Measurements from ENCODE around the gene WBP1. TPM values are rescaled to one million over a fixed set of nuclear protein-coding genes. Genes with fewer than 3 reads are reported as not detected.

WBP1 gene
- total and polyA plus RNA-seq, 4 donors: 39.5 to 65.0 (median 56.3) TPM

- no peak for ATAC-seq (ENCODE audit: insufficient read depth, low FRiP score)
- TF ChIP-seq CTCF (IDR thresholded peaks at IDR 0.05; ENCODE audit: control extremely low read depth, extremely low read depth): no peak
- Histone ChIP-seq H3K27ac (ENCODE audit: low read depth in 1 of 2, low read length in 1 of 2) (no peak overlapping the region), H3K9me3 (ENCODE audit: control insufficient read depth in 4 of 4, insufficient read depth in 3 of 4, low read length in 3 of 4) (no peaks in the 10 kb centered on the region), H3K9ac (ENCODE audit: insufficient read depth in 1 of 2, low read length in 2 of 2) (no peak overlapping the region), H3K36me3 (ENCODE audit: control insufficient read depth in 4 of 4, insufficient read depth in 4 of 4, low read length in 4 of 4) (no peaks in the 10 kb centered on the region), H3K4me1 (ENCODE audit: control insufficient read depth in 5 of 5, insufficient read depth in 5 of 5, low read length in 5 of 5) (peaks cover 0 to 24% (median 0%) of the 10 kb centered on the region in 5 donors), H3K27me3 (ENCODE audit: control insufficient read depth in 3 of 3, insufficient read depth in 3 of 3, low read length in 2 of 3) (no peaks in the 10 kb centered on the region), H3K4me3 (no peak overlapping the region)
- no peak for DNase-seq
- 84 to 86% methylated on average over 3 of the region's 3 CpGs for WGBS, 2 donors
Measured at GRCh38 chr2:74417197-74417596, 41.0 kb upstream of the WBP1 start.

- Histone ChIP-seq H3K9me3 (ENCODE audit: control insufficient read depth in 4 of 4, insufficient read depth in 3 of 4, low read length in 3 of 4) (no peaks in the 10 kb centered on the region), H3K9ac (ENCODE audit: insufficient read depth in 1 of 2, low read length in 2 of 2) (no peak overlapping the region), H3K4me3 (no peak overlapping the region), H3K27me3 (ENCODE audit: control insufficient read depth in 3 of 3, insufficient read depth in 3 of 3, low read length in 2 of 3) (no peaks in the 10 kb centered on the region), H3K36me3 (ENCODE audit: control insufficient read depth in 4 of 4, insufficient read depth in 4 of 4, low read length in 4 of 4) (no peaks in the 10 kb centered on the region), H3K27ac (ENCODE audit: low read depth in 1 of 2, low read length in 1 of 2) (no peak overlapping the region), H3K4me1 (ENCODE audit: control insufficient read depth in 5 of 5, insufficient read depth in 5 of 5, low read length in 5 of 5) (peaks cover 0 to 25% (median 0%) of the 10 kb centered on the region in 5 donors)
- 94 to 99% methylated on average over 6 of the region's 6 CpGs for WGBS, 2 donors
- DNase-seq (no peak), ATAC-seq (ENCODE audit: insufficient read depth, low FRiP score) (no peak)
- TF ChIP-seq CTCF (IDR thresholded peaks at IDR 0.05; ENCODE audit: control extremely low read depth, extremely low read depth): no peak
Measured at GRCh38 chr2:74417763-74418162, 40.5 kb upstream of the WBP1 start.

- DNase-seq (peak in 1 of 3 donors; percentile 37), ATAC-seq (ENCODE audit: insufficient read depth, low FRiP score) (no peak)
- H3K9ac ChIP-seq (ENCODE audit: insufficient read depth in 1 of 2, low read length in 2 of 2): no peak overlapping the region
- H3K36me3 ChIP-seq (ENCODE audit: control insufficient read depth in 4 of 4, insufficient read depth in 4 of 4, low read length in 4 of 4): no peaks in the 10 kb centered on the region
- 69 to 86% methylated on average over 27 of the region's 27 CpGs for WGBS, 2 donors
- no peak for TF ChIP-seq CTCF (IDR thresholded peaks at IDR 0.05; ENCODE audit: control extremely low read depth, extremely low read depth)
- H3K27me3 ChIP-seq (ENCODE audit: control insufficient read depth in 3 of 3, insufficient read depth in 3 of 3, low read length in 2 of 3): no peaks in the 10 kb centered on the region
- no peak overlapping the region for H3K4me3 ChIP-seq
- no peaks in the 10 kb centered on the region for H3K9me3 ChIP-seq (ENCODE audit: control insufficient read depth in 4 of 4, insufficient read depth in 3 of 4, low read length in 3 of 4)
- H3K27ac ChIP-seq (ENCODE audit: low read depth in 1 of 2, low read length in 1 of 2): no peak overlapping the region
- peaks cover 0 to 25% (median 0%) of the 10 kb centered on the region in 5 donors for H3K4me1 ChIP-seq (ENCODE audit: control insufficient read depth in 5 of 5, insufficient read depth in 5 of 5, low read length in 5 of 5)
Measured at GRCh38 chr2:74418312-74418711, 39.9 kb upstream of the WBP1 start.

- Histone ChIP-seq H3K4me3 (no peak overlapping the region), H3K9ac (ENCODE audit: insufficient read depth in 1 of 2, low read length in 2 of 2) (no peak overlapping the region), H3K27me3 (ENCODE audit: control insufficient read depth in 3 of 3, insufficient read depth in 3 of 3, low read length in 2 of 3) (no peaks in the 10 kb centered on the region), H3K36me3 (ENCODE audit: control insufficient read depth in 4 of 4, insufficient read depth in 4 of 4, low read length in 4 of 4) (no peaks in the 10 kb centered on the region), H3K9me3 (ENCODE audit: control insufficient read depth in 4 of 4, insufficient read depth in 3 of 4, low read length in 3 of 4) (no peaks in the 10 kb centered on the region), H3K27ac (ENCODE audit: low read depth in 1 of 2, low read length in 1 of 2) (no peak overlapping the region), H3K4me1 (ENCODE audit: control insufficient read depth in 5 of 5, insufficient read depth in 5 of 5, low read length in 5 of 5) (peaks cover 0 to 24% (median 0%) of the 10 kb centered on the region in 5 donors)
- no peak for TF ChIP-seq CTCF (IDR thresholded peaks at IDR 0.05; ENCODE audit: control extremely low read depth, extremely low read depth)
- no peak for DNase-seq
- ATAC-seq (ENCODE audit: insufficient read depth, low FRiP score): no peak
- WGBS, 2 donors: 71 to 80% methylated on average over 1 of the region's 1 CpG
Measured at GRCh38 chr2:74419345-74419744, 38.9 kb upstream of the WBP1 start.

Measured in lung (tissue), 12 donors.